Activated CD8-positive, alpha-beta memory T cell treated with anti-CD3 and anti-CD28 coated beads for 1 hour (primary cell): Measurements from ENCODE around the gene ACAA1.

Experiments used
- DNase-seq, 2 donors: peaks; one replicate each; pipeline ENCODE4 v3.0.0-alpha.2; 2020; ENCODE audit warnings: low read depth in 1 of 2; ENCODE audit errors: extremely low read depth in 1 of 2

ACAA1 gene

DNA sequence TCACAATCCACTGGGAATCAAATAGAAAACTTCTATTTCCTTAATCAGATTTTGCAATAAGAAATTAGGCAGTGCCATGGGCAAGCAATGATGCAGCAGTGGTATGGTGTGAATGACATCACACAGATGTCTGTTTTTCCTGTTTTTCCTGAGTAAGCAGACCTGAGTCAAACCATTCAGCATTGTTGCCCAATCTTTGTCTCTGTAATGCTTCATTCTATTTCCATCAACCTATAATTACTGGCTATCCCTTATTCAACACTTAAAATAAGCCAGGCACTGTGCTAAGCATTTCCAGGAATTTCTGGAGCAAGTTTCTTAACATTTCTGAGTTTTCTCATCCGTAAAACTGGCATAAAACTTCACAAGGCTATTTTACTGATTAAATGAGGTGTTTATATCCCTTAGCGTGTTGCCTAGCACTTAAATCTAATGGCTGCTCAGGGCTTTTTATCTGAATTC, 17.1 kb upstream of the ACAA1 start:
- DNase-seq: no peak

DNA sequence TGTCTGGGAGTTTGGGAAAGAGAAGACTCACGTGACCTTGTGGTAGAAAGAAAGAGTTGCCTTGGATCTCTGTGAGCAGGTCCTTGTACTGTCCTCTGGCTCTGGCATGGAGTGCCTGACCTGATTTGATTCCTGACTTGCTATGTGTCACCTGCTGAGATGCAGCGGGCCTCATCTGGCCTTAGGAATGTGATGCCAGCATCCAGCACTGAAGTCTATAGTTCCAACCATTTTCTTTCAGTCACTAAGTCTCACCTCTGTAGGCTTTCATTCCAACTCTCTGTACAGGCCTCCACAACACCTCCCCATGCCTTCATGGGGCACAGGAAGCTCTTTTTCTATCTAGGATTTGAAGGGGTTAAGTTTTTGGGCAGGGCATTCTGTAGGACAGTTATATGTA, 16.3 kb upstream of the ACAA1 start:
- DNase-seq: no peak

DNA sequence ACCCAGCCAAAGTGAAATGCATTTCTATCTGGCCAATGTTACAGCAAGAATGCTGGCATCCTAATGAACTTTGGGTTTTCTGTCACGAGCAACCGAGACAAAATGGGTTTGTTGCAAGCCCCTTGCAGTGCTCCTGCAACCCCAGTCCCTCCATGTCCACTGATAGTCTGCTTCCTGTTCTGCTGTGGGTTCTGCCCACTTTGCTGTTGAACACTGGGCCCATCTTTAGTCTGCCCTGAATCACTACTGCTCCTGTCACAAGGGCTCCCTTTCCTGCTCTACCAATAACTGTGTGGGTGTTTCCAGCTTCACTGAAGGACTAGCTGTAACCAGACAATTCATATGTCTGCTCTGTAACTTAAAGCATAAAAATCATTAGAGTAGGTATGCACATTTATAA, 15.7 kb upstream of the ACAA1 start:
- no peak for DNase-seq

DNA sequence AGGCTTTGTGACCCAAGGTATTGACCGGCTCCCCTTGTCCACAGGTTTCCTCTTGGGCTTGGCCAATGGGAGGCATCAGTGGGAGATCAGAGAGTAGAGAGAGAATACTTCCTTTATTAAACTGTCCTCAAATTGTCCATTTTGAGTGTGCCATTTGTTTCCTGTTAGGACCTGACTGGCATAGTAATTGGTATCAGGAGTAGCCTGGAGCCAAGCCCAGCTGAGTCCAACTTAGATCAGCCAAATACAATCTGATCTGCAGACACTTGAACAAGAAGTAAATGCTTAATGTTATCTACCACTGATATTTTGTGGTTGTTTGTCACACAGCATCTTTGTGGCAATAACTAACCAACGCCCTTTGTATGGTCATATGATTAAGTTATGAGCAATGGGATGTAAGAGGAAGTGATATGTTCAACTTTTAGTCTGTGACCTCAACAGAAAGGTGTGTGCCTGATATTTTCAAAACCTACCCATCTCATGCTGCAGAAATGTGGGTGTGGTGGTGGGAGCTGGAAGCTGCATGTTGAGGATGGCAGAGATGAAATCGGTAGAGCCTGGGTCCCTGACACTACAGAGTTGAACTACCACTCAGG, 14.8 kb upstream of the ACAA1 start:
- no peak for DNase-seq

DNA sequence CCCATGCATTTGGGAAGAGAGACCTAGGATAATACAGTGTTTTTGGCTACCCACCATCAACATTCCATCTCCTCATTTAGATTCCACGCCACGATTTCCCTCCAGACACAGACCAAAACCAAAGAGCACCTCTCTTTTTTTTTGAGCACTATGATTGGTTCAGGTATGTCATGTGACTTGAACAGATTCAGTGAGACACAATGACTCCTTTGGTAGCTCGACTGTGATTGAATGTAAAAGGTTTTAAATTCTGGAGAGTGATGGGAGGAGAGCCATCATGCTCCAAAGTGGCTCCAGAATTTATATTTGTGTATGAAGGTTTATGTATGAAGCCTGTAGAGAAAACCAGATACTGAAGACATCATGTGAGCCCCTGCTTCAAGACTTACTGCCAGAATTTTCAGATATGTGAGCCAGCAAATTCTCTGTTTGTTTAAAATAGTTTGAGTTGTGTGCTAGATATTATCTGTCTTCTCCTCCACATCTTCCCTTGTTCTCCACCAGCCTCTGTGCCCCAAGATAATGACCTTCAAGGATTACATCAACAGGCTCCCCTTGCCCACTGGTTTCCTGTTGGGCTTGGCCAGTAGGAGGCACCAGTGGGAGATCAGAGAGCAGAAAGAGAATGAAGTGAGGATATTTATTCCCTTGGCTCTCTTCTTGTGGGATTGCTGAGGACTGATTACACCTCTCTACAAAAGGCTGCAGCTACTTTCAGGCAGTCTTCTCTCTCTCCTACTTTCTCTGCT, 14.0 kb upstream of the ACAA1 start:
- DNase-seq: no peak

DNA sequence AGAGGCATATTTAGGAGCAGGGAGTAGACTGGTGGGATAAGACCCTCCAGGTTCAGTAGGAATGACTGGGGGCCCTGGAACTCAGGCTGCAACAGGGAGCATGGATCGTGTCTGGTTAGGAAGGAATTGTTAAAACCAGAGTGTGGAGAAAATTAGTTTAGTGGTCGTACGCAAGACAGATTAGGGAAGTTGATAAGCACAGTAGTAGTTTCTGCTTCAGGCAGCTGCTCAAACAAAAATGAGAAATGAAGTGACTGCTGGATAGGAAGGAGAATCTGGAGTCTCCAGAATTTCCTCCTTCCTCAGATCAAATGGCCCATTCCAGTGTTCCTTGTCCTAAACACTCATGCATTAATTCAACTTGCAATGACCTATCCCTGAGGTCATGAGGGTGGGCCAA, 12.8 kb upstream of the ACAA1 start:
- no peak for DNase-seq

DNA sequence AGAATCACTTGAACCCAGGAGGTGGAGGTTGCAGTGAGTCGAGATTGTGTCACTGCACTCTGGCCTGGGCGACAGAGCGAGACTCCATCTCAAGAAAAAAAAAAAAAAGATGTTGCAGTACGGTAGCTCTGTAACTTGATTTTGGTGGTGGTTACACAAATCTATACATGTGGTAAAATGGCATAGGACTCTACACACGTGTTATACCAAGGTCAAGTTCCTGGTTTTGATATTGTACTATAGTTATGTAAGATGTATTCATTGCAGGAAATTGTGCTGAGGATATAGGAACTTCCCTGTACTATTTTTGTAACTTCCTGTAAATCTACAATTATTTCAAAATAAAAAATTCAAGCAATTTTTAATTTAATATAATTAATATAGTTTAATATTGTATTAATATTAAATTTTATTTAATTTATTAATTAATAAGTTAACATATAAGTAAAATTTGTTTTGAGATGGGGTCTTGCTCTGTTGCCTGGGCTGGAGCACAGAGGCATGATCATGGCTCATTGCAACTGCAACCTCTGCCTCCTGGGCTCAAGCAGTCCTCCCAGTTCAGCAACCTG, 11.5 kb upstream of the ACAA1 start:
- no peak for DNase-seq

DNA sequence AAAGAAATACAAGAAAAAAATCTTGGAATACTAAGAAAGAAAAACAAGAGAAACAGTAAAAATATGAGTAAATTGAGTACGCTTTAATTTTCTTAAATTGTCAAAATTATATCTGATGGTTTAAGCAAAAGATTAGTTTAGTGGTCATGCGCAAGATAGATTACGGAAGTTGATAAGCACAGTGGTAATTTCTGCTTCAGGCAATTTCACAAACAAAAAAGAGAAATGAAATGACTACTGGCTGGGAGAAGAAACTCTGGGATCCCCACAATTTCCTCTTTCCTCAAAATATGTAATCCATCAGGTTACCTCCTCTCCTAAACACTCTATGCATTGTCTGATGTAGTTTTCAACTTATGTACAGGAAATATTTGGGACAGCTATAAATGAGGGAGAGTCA, 10.5 kb upstream of the ACAA1 start:
- DNase-seq: no peak

DNA sequence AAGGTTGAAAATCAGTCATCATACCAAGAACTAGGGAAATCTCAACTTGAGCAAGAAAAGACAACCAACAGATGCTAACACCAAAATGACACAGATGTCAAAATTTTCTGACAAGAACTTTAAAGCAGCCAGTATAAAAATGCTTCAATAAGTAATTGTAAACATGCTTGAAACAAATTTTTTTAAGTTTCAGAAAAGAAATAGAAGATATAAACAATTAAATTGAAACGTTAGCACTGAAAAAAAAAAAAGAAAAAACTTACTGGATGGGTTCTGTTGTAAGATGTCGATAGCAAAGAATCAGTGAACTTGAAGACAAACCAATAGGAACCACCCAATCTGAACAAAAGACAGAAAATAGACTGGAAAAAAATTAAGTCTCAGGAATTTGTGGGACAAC, 9.6 kb upstream of the ACAA1 start:
- DNase-seq: no peak

DNA sequence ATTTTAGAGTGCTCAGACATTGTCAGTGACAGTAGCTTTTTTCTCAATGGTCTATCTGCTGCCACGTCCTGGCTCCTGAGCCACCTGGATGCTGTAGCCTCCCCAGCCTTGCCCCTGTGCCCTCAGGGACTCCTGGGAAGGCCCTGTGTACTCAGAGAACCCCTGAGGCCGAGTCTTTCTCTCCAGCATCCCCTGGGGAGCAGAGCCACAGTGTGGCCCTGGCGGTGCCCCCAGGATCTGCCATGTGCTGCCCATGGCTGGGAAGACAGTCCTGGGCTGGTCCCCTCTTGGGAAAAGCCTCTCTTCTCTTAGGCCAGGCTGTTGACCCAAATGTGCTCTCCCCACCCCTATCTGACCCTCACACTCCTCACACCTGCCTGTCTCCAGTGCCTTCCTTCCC, 6.6 kb upstream of the ACAA1 start:
- no peak for DNase-seq

DNA sequence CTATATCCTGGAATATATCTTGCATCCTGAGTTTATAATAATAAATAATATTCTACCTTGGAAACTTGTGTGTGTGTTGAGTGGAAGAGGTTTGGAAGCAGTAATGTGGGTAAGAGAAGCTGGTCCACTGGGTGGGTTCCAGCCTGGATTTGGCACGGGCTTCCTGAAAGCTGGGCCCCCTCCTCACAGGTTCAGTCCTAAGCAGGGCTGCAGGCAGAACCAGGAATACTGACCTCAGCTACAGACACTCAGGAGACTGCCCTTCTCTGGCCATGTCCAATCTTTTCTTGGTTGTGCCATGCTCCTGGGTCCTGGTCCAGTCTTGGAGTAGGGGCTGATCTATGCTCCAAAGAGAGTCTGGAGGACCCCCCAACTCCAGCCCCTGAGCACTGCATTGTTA, 6.0 kb upstream of the ACAA1 start:
- no peak for DNase-seq

DNA sequence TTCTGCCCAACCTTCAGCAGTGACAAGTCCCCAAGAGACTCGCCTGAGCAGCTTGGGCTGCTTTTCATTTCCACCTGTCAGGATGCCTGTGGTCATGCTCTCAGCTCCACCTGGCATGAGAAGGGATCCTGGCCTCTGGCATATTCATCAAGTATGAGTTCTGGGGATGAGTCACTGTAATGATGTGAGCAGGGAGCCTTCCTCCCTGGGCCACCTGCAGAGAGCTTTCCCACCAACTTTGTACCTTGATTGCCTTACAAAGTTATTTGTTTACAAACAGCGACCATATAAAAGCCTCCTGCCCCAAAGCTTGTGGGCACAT, 5.0 kb upstream of the ACAA1 start:
- DNase-seq: no peak

DNA sequence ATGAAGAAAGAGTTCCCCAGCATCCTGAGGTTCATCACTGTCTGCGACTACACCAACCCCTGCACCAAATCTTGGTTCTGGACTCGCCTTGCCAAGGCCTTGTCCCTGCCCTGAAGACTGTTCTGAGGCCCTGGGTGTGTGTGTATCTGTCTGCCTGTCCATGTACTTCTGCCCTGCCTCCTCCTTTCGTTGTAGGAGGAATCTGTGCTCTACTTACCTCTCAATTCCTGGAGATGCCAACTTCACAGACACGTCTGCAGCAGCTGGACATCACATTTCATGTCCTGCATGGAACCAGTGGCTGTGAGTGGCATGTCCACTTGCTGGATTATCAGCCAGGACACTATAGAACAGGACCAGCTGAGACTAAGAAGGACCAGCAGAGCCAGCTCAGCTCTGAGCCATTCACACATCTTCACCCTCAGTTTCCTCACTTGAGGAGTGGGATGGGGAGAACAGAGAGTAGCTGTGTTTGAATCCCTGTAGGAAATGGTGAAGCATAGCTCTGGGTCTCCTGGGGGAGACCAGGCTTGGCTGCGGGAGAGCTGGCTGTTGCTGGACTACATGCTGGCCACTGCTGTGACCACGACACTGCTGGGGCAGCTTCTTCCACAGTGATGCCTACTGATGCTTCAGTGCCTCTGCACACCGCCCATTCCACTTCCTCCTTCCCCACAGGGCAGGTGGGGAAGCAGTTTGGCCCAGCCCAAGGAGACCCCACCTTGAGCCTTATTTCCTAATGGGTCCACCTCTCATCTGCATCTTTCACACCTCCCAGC, 4.4 kb upstream of the ACAA1 start:
- no peak for DNase-seq

DNA sequence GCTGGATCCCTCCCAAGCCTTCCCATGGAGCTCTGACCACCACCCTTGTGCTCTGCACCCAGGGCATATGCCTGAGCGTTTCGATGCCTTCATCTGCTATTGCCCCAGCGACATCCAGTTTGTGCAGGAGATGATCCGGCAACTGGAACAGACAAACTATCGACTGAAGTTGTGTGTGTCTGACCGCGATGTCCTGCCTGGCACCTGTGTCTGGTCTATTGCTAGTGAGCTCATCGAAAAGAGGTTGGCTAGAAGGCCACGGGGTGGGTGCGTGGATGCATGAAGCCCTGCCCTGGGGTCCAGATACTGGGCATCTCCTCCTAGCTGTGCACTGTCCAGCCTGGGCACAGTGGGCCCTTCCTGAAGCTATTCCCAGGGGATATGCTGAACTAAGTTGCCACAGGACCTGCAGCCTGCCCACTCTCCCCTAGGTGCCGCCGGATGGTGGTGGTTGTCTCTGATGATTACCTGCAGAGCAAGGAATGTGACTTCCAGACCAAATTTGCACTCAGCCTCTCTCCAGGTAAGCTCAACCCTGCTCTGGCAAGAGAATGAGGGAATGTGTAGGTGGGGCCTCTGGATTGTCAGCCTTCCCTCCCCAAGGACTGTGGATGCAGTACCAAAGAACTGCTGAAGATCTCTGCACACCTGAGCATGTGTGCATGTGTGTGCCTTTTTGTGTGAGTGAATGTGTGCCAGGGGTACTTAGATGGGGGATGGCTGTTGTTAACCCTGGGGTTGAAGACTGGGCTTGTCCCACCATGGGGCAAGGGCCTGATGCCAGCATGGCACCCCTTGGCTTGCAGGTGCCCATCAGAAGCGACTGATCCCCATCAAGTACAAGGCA, 3.6 kb upstream of the ACAA1 start:
- DNase-seq: no peak

DNA sequence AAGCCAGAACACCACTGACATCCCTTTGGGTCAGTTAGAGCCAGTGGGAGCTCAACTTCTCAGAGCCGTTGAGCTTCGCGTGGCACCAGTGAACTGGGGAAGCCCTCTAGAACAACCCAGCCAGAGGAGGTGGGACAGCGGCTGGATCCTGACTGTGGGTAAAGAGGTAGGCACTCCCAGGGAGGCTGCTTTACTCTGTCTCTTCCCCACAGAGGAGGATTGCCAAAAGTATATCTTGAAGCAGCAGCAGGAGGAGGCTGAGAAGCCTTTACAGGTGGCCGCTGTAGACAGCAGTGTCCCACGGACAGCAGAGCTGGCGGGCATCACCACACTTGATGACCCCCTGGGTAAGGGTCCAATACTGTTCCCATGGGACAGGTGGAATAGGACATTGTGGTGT, 2.7 kb upstream of the ACAA1 start:
- DNase-seq: no peak

DNA sequence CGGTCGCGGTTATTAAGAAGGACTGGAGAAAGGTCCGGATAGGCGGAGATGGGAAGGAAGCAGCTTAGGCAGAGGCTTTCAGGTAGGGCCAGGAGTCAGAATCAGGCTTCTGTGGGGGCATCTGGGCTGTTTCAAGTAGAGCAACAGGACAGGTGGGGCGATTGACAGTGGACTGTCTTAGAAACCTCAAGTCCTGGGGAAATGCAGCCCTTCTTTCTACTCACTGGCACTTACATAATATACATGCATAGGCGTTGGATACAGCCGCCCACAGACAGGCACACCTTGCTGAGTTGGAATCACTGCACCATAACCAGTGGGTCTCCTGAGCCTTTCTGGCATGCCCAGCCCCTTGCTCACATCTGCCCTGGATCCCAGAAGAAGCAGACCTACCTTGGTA, 2.3 kb upstream of the ACAA1 start:
- DNase-seq: no peak

DNA sequence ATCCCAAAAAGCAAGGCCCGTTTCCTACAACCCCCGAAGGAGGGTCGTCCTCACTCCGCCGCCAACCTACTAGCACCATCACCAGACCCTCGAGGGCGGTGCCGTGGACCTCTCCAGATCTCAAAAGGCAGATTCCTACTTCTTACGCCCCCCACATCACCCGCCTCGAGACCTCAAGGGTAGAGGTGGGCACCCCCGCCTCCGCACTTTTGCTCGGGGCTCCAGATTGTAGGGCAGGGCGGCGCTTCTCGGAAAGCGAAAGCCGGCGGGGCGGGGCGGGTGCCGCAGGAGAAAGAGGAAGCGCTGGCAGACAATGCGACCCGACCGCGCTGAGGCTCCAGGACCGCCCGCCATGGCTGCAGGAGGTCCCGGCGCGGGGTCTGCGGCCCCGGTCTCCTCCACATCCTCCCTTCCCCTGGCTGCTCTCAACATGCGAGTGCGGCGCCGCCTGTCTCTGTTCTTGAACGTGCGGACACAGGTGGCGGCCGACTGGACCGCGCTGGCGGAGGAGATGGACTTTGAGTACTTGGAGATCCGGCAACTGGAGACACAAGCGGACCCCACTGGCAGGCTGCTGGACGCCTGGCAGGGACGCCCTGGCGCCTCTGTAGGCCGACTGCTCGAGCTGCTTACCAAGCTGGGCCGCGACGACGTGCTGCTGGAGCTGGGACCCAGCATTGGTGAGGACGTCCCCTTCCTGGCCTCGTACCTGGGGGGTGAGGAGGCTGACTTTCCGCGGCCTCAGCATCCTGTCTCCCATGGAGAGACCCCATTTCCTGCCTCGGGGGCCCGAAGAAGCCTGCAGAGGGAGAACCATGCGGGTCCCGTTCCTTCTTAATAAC, 1.6 kb upstream of the ACAA1 start, which contains the start of gene MYD88:
Gene MYD88 (plus strand): TSS at position 313 of the 842 bp plus-strand sequence. CDS start 40 bp downstream, at position 353.
- peak; percentile 59 to 82 for DNase-seq

DNA sequence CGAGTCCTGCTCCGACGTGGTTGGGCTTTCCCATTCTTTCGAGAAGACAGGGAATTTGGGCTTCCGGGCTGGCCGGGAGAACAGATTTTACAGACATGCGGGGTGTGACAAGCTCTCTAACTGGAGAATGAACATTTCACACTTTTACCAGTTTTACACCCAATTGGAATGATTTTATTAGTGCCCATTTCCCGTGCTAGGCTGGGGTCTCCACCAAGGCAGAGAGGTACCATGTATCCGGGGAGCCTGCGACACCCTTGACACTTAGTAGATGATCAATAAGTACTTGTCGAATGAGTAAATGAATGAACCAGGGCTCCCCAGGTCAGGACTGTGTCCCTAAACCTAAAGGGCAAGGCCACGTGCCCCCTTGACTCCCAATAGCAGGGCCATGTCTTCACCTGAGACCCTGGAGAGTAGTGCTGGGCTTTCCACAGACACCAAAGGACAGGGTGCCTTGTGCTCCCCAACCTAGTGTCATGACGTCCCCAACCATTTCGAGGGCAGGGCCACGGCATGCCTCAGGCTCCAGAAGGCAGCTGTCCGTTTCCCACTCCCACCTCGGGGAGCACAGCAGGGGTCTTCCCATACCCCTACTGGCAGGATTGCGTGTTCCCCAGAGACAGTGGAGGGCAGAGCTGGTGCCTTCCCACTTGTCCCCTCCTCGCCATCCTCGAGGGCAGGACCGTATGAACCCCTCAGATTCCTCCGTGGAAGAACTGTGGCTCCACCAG, 855 bp upstream of the ACAA1 start:
- DNase-seq: no peak

DNA sequence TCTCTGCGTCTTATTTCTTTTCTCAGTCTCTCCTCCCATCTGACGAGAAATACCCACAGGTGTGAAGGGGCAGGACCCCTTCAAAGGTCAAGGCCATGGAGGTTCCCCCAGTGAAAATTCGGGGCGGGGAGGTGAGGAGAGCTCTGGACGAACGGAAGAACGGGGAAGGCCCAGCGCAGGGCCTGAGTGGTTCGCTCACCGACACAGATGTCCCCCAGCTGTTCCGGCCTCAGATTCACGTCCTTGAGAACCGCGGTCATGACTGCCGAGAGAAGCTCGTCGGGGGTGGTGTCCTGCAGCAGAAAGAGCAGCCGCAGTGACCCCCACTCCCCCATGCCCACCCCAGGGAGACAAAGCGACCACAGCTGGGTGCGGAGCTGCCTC, 542 bp downstream of the ACAA1 start:
- DNase-seq: no peak
